Head of caudate nucleus (tissue), 42 donors: ENCODE data around the gene ARL16.

Experiments
- DNase-seq, 42 donors: peaks; one replicate each; pipeline versions ENCODE4 v3.0.0 to v3.0.0-alpha.2; 2020 to 2021; ENCODE audit warnings: mixed read lengths in 7 of 42
- intact Hi-C: fragments of 100-400 bp; cut with DNase I; formaldehyde crosslinking; loops from one replicate; pipeline ENCODE4 v1.15.0; 2022

Gene ARL16

DNA sequence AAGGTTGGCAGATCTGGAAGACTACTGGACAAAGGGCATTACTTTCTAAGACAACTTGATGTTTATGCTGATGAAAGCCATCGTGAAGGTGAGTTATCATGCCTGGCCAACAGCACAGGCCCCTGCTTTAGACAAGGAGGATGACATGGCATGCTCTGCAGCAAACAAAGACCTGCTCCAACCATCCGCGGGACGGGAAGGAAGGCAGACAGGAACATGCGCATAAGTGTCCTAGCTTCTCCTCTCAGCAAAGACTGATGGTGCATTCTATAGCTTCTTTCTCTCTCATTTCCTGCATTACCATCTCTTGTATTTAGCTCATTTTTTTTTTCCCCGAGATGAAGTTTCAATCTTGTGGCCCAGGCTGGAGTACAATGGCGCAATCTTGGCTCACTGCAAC is 52.1 kb downstream of the ARL16 start:
- intact Hi-C loops = no loop called here
- DNase-seq = no peak
